ENCODE measurements around the gene UBC. TPM values are rescaled to one million over a fixed set of nuclear protein-coding genes. Genes with fewer than 3 reads are reported as not detected.

Gene UBC
- total and polyA plus RNA-seq, 2 donors (not counting 1 experiment from before 2014, with no cell fraction given), result 953 to 4,477 TPM

DNA sequence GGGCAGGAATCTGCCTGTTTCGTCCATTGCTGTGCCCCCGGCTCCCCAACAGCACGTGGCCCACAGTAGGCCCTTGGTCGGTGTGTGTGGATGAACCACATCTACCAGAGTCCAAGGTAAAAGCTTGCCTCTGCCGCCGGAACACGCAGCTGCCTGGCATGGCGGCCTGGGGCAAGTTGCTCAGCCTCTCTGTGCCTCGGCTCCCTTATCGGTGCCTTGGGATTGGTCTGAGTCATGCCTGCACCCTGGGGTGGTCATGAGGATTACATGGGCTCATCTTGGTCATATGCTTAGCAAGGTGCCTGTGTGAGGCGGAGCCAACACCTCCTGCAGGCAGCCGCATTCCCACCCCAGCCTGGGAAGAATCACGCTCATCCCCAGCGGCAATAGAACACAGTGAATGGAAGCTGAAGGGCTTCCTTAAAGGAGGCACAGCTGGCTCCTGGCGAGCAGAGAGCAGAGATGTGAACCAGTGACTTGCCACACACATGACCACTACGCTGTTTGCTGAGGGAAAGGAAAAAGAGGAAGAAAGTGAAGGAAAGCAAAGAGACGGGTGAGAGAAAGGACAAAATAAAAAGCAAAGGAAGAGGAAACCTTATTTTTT, 45.3 kb downstream of the UBC start:
- peak overlapping the region; percentile 74 for H3K4me2 ChIP-seq (replicated peaks; ENCODE audit: low read depth, low read length, poor library complexity, severe bottlenecking)
- H3K9me3 ChIP-seq (ENCODE audit: control extremely low read depth in 1 of 3, control insufficient read depth in 2 of 3, insufficient read depth in 1 of 3, low read length in 2 of 3), result no peaks in the 10 kb centered on the region
- ATAC-seq (ENCODE audit: low read depth) (peak; percentile 45), DNase-seq (peak; percentile 49)
- TF ChIP-seq EZH2 (IDR thresholded peaks at IDR 0.05; ENCODE audit: borderline replicate concordance, insufficient read depth, low read depth, low read length, poor library complexity, severe bottlenecking), result no peak
- TF ChIP-seq, protein P1, sequence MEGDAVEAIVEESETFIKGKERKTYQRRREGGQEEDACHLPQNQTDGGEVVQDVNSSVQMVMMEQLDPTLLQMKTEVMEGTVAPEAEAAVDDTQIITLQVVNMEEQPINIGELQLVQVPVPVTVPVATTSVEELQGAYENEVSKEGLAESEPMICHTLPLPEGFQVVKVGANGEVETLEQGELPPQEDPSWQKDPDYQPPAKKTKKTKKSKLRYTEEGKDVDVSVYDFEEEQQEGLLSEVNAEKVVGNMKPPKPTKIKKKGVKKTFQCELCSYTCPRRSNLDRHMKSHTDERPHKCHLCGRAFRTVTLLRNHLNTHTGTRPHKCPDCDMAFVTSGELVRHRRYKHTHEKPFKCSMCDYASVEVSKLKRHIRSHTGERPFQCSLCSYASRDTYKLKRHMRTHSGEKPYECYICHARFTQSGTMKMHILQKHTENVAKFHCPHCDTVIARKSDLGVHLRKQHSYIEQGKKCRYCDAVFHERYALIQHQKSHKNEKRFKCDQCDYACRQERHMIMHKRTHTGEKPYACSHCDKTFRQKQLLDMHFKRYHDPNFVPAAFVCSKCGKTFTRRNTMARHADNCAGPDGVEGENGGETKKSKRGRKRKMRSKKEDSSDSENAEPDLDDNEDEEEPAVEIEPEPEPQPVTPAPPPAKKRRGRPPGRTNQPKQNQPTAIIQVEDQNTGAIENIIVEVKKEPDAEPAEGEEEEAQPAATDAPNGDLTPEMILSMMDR (IDR thresholded peaks at IDR 0.05), result no peak
- peaks cover 22 to 33% of the 10 kb centered on the region in 2 donors for H3K4me1 ChIP-seq (ENCODE audit: control insufficient read depth in 2 of 2, insufficient read depth in 2 of 2, low read length in 2 of 2)
- H3K79me2 ChIP-seq (ENCODE audit: control insufficient read depth, insufficient read depth, low read length), result no peaks in the 10 kb centered on the region
- H3K27ac ChIP-seq (ENCODE audit: low read length in 2 of 2), result no peak overlapping the region
- peak overlapping the region; percentile 41 for H3K9ac ChIP-seq (ENCODE audit: low read length)
- Mint-ChIP-seq H3K27ac (peak overlapping the region; percentile 62), H3K4me1 (peaks cover 24% of the 10 kb centered on the region), H3K4me3 (peak overlapping the region; percentile 65), H3K27me3 (no peaks in the 10 kb centered on the region), H3K9me3 (ENCODE audit: insufficient read depth) (no peaks in the 10 kb centered on the region)
- peak overlapping the region; percentile 9 to 45 (median 38) for H3K4me3 ChIP-seq (ENCODE audit: control extremely low read depth in 1 of 5, extremely low read depth in 1 of 5, insufficient read depth in 1 of 5, low read depth in 2 of 5, low read length in 4 of 5)
- 11% methylated on average over 13 of the region's 17 CpGs for WGBS (ENCODE audit: insufficient coverage)
- peak overlapping the region; percentile 86 for H2AFZ ChIP-seq (ENCODE audit: insufficient read depth, low read depth, low read length, poor library complexity, severe bottlenecking)
- ChIA-PET POLR2A (interaction anchor here (0.7 to 1.0 kb wide), 3 partner anchors 12 to 124 kb away, joined by 3 read pairs; no protein-coding TSS in a partner anchor), CTCF (interaction anchor here (0.9 to 2.2 kb wide), 4 partner anchors 14 to 71 kb away, joined by 3 to 6 read pairs (median 4); no protein-coding TSS in a partner anchor)
- no peaks in the 10 kb centered on the region for H4K20me1 ChIP-seq (ENCODE audit: control insufficient read depth, insufficient read depth, low read length, poor library complexity, severe bottlenecking)
- no peaks in the 10 kb centered on the region for H3K36me3 ChIP-seq (replicated peaks in 1 of 2; ENCODE audit: control extremely low read depth in 1 of 2, control insufficient read depth in 1 of 2, extremely low read depth in 1 of 2, insufficient read depth in 2 of 2, low read length in 1 of 2)
- intact Hi-C loops (cut with micrococcal nuclease), result no loop called here
- no peaks in the 10 kb centered on the region for H3K27me3 ChIP-seq (replicated peaks in 1 of 4; ENCODE audit: control extremely low read depth in 1 of 4, control insufficient read depth in 3 of 4, insufficient read depth in 4 of 4, low read length in 3 of 4)
